Thyroid gland (tissue), 4 donors: ENCODE measurements around the gene LAMC3.

Experiments used
- POLR2A ChIP-seq, 2 donors: fragments of 450-650 bp; IDR thresholded peaks; one replicate each; pipeline ENCODE4 v1.6.1; 2017; ENCODE audit warnings: antibody characterized with exemption in 2 of 2, mild to moderate bottlenecking in 2 of 2, moderate library complexity in 1 of 2
- TF ChIP-seq, protein P1 (sequence below), 6 experiments: fragments of 200-600 bp in 3 of 6; fragments of 450-650 bp in 3 of 6; sonication (generic) in 3 of 6; IDR thresholded peaks; one replicate each; pipeline ENCODE4 v1.5.1; 2016 to 2019; ENCODE audit warnings: antibody characterized with exemption in 6 of 6, mild to moderate bottlenecking in 2 of 6, inconsistent platforms in 1 of 6, moderate library complexity in 1 of 6

DNA sequence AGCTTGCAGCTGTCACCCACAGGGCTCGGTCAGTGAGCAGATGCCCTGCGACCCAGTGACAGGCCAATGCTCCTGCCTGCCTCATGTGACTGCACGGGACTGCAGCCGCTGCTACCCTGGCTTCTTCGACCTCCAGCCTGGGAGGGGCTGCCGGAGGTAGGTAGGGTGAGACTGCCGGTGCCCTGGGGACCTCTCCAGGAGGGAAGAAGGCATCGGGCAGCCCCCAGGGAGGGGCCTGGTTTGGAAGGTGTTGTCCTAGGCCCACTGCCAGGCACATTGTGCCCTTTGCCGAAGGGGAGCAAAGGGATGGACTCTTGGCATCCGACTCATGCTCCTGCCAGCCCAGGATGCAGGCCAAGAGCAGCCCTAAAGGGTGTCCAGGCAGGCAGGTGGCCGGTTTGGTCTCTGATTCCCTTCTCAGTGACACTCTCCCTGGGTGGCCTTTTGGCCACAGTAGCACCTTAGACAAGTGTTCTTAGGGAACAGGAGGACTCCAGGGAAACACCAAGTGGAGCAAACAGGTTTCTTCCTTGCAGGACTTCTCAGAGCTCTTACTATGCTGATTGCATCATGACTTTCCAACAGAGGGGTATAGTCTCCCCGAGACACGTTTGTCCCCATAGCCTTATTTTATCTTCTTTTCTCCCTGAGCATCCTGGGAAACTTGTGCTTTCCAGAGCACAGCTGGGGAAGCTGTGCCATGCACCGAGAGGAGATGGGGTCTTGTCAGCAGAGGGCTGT is 59.3 kb downstream of the LAMC3 start:
- TF ChIP-seq, protein P1, sequence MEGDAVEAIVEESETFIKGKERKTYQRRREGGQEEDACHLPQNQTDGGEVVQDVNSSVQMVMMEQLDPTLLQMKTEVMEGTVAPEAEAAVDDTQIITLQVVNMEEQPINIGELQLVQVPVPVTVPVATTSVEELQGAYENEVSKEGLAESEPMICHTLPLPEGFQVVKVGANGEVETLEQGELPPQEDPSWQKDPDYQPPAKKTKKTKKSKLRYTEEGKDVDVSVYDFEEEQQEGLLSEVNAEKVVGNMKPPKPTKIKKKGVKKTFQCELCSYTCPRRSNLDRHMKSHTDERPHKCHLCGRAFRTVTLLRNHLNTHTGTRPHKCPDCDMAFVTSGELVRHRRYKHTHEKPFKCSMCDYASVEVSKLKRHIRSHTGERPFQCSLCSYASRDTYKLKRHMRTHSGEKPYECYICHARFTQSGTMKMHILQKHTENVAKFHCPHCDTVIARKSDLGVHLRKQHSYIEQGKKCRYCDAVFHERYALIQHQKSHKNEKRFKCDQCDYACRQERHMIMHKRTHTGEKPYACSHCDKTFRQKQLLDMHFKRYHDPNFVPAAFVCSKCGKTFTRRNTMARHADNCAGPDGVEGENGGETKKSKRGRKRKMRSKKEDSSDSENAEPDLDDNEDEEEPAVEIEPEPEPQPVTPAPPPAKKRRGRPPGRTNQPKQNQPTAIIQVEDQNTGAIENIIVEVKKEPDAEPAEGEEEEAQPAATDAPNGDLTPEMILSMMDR (IDR thresholded peaks at IDR 0.05) = no peak
- TF ChIP-seq POLR2A (IDR thresholded peaks at IDR 0.05) = no peak
